GM19467 (cell line): ENCODE data around the gene MACROH2A2.
"Not testable (repeated sequence)": the region's sequence is repeated elsewhere in the genome, so short reads cannot be mapped to it uniquely, and the experiment has no call there.

Source experiments
- ATAC-seq: cut with Tn5 transposase; IDR thresholded peaks from one replicate; pipeline ENCODE4 v1.9.1; 2021; ENCODE audit warnings: mild to moderate bottlenecking, moderate library complexity; ENCODE audit not compliant: unreplicated experiment

Gene MACROH2A2

GRCh38 chr10:70147259-70147625 lies 94.6 kb downstream of the MACROH2A2 start:
- no peak for ATAC-seq

- ATAC-seq = no peak
These were observed 95.9 kb downstream of the MACROH2A2 start for GRCh38 chr10:70148516-70148915.

GRCh38 chr10:70155255-70155838 lies 102.7 kb downstream of the MACROH2A2 start:
- ATAC-seq = no peak

- no peak for ATAC-seq
These were observed 105.5 kb downstream of the MACROH2A2 start for GRCh38 chr10:70158113-70158512.

GRCh38 chr10:70159366-70159765 lies 106.7 kb downstream of the MACROH2A2 start:
- ATAC-seq = not testable (repeated sequence)

GRCh38 chr10:70160798-70161197 lies 108.2 kb downstream of the MACROH2A2 start:
- ATAC-seq = no peak
